HG02981 (cell line): ENCODE measurements around the gene NELL2.

Experiments
- ATAC-seq: cut with Tn5 transposase; IDR thresholded peaks from one replicate; pipeline ENCODE4 v1.9.1; 2021; ENCODE audit warnings: mild to moderate bottlenecking, moderate library complexity; ENCODE audit not compliant: unreplicated experiment

Gene NELL2

DNA sequence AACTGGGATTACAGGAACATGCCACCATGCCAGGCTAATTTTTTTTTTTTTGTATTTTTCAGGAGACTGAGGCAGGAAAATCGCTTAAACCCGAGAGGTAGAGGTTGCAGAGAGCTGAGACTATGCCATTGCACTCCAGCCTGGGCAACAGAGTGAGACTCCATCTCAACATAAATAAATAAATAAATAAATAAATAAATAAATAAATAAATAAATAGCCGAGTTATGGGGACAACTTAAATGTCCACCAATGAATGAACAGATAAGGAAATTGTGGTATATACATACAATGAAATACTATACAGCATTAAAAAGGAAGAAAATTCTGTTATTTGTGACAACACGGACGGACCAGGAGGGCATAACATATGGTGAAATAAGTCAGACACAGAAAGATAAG, 325.7 kb downstream of the NELL2 start:
- no peak for ATAC-seq

DNA sequence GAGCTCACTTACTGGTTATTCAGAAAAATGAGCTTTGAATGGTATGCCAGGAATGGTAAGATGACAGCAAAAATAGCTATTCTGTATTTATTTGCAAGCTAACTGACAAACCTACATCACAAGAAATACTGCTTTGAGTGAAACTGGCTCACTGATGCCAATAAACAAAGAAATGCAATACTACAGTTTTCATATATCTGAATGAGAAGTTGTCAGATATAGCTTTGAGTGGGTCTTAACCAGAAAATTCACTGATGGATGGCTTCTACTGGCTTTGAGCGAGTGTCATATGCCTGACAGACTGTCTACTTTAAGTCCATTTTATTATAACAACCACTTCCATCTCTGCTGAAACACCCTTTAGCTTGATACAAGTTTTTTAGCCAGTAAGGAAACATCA, 330.1 kb downstream of the NELL2 start:
- ATAC-seq, result no peak

DNA sequence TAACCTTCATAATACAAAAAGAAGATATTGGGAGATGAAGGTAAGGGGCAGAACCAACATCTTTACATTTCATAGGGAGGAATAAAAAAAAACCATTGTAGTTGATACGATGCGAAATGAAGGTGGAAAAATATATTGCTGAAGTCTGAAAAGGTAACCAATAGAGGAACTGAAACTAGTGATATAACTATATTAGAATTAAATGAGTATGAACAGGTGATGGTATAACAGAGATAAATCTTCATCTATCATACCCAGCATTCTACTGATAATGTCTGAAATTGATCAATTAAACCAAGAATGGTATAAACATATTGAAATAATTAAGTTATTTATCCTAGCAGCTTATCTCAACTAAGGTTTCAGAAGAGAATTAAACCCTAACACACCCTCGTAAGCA, 332.1 kb downstream of the NELL2 start:
- ATAC-seq, result peak; percentile 53

DNA sequence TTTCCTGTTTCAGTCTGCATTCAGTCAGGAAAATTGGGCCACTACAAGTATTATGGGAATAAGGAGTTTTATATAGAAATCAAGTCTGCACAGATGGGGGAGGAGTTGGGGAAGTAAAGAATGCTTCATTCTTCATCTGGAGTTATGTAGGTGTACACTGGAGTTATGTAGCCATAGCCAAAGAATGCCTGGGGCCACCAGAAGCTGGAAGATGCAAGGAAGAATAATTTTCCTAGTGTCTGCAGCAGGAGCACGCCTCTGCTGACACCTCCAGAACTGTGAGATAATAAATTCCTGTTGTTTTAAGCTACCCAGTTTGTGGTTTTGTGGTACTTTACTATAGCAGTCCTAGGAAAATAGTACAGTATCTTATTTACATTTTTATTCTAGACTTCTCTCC, 333.4 kb downstream of the NELL2 start:
- ATAC-seq, result no peak

DNA sequence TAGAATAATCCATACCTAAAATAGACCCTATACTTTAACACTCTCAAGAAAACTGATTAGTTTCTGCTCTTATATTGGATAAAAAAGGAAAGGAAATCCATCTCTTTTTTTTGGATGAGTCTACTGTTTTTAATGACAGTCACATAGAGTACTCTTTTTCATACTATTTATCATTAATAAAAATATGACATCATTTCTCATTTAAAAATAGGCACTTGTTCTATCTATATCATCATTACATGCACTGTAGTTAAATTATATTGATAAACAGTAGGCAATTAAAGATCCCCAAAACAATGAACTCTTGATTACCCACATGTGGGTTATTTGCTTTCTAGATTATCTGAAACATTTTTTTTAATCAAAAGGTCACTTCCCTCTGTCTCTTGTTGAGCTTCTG, 338.8 kb downstream of the NELL2 start:
- no peak for ATAC-seq

DNA sequence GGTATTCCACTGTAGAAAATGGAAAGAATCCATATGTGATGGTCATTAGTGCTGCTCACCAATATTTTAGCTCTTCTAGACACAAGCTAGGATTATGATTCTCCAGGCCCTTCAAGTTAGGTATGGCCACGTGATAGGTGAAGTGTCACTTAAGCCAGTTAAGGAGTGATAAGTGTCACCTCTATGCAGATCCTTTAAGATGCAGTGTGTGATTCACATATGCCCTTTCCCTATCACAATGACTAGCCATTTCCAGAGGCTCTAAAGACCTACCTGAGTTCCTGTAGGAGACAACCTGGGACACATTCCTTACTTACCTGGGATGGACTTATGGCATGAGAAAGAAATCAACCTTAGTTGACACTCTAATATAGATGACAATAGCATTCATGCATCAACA, 343.2 kb downstream of the NELL2 start:
- no peak for ATAC-seq

DNA sequence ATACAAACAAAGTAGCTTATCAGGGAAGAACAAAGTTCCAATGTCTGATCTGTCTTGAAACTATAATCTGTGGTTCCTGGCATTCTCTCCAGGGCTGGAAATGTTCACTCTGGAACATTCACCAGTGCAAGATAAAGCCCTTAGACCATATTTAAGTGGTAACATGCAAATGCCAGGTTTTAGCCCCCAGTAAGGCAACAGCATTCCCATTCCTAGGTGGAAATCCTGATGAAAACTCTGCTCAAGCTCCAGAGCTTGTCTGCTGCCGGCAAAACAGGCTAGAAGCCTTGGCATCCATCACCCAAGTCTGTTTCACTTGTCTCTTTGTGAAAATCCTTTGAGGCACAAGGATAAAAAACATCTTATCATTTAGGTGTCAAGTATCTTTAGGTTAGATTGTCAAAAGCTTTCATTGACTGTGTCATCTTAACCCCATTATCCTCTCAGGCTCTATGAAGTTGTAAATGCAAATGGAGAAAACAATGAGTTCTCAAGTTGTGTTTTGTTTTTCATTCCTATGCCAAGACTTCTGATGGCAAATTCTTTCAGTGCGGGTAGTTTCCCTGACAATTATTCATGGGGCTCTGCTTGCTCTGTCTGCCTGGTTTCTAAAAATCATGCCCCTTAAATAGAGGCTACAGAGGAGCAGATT, 344.7 kb downstream of the NELL2 start:
- ATAC-seq, result no peak

DNA sequence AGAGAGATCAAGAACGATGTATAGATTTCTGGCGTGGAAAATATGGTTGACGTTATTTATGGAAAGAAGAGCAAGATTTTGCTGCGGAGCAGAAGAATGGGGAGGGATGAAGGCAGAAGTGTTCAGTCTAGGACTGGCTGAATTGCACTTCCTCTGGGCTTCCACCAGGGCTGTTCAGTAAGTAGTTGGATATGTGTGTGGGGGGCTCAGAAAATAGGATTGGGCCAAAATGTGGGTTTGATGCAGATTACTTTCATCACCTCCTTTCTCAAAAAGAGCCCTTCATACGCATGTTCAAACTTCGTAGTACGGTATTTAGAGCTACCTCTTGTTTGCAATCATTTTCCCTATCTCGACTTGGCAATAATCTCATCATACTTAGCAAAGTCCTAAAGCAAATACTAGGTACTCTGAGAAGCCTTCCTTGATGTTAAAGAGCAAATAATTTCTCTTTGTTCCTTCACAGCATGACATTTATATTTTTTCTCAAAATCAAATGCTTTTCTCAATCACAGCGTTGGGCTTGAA, 349.4 kb downstream of the NELL2 start:
- ATAC-seq, result no peak

DNA sequence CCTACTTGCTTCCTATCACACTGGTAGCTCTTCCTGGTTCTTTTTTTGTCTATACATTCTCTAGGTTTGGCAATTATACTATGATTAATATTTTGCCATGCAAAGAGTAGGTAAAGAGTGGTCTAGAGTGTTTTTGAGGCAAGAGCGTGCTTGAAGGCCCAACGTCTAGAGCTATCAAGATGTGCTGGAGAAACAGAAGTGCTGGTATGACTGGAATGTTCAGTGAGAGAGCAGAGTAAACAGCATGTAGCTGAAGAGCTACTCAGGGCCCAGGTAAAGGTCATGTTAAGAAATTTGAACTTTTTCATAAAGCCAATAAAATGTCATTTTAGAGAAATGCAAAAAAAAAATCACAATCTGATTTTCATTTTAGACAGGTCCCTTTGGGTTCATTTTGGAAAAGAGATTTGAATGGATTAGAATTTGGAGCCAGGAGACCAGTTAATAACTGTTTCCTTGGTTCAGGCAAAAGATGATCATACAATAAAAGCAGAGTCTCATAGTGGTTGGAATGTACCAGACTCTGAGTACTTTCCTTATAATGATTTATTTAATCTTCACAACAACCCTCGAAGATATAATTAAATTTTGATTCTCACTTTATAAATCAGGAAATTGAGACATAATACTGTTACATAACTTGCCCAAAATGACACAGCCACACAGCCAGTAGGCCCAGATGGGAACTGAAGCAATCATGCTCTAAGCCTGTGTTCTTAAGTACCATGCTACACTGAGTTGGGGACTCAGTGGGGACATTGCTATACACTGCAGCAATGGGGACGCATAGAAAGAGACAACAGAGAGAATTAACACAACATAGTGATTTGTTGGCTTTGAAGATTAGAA, 350.1 kb downstream of the NELL2 start:
- ATAC-seq, result no peak

DNA sequence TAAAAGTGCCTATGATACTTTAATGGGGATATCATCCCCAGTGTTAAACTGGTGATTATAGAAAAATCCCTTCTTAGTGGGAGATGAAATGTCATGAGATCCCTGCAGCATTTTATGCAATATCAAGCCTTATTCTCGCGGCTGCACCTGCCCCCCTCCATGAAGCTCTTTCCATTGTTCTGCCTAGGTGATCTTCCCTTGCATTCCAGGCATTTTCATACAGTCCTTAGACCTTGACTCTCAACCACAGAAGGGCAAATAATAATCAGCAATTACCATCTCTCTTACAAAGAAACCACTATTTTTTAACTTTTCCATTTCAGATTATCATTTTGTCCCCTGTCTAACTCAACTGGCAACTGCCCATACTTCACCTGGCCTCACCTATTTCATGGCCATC, 352.3 kb downstream of the NELL2 start:
- ATAC-seq, result no peak

DNA sequence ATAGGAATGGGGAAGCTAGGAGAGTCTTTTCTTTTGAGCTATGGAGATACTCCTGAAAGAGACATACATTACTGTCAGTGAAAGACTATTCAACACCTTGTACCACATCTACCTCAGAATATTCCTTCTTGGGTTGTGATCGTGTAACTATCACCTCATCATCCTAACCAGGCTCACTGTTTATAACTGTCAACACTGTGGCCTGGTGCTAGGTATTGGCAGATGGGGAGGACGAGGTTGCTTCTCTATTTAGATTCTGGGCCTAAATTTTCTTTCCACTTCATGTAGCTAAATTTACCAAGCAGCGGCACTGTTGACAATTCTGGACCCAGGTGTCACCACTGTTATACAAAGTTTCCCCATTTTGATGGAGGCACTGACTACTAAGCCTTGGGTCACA, 354.4 kb downstream of the NELL2 start:
- no peak for ATAC-seq

DNA sequence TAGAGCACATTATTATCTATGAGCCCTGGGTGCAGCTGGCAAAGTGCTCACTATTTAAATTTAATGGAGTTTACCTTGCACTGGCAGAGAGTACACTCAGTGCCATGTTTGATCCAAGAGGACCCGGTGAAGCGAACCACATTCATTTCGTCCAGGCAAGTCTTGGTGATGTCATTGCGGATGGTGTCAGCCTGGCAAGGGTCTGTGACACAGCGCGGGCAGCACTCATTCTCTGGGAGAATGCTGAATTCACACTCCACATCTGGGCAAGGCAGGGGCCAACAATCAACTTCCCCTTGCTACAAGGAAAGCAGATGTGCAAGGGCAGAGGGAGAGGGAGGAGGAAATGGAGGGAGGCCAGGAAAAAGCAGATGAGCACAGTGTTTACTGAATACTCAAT, 356.2 kb downstream of the NELL2 start:
- no peak for ATAC-seq

DNA sequence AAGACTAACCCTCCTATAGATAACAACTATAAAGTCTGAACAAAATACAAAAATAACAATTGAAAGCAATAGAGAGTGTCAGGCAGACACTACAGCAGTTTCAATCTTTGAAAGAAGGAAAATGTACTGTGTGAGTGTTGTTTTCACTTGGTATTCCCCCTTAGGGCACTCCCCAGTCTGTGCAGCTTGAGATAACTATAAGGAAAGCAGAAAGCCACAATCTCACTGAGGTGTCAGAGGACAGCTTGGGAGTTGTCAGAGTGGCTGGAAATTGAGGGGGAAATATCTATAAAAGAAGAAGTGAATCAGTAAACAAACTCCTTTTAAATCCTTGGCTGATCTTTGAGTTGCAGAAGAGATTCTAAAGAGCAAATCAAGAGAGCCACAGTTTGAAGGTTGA, 364.8 kb downstream of the NELL2 start:
- ATAC-seq, result no peak

DNA sequence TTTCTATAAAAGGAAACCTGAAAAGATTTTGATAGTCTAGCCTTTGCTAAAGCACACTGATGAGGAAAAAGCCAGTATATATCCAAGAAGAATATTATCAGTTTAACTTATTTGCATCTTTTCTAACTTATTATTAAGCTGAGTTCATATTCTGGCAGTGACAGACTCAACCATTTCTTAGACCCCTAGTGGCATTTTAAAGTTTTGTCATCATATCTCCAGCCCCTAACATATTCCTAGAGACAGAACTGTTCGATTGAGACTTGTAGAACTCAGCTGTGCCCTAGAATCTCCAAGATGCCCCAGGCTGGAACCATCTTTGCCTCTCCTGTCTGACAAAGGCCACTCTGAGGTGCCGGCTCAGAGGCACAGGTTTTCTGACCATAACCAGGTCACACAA, 365.6 kb downstream of the NELL2 start:
- no peak for ATAC-seq

DNA sequence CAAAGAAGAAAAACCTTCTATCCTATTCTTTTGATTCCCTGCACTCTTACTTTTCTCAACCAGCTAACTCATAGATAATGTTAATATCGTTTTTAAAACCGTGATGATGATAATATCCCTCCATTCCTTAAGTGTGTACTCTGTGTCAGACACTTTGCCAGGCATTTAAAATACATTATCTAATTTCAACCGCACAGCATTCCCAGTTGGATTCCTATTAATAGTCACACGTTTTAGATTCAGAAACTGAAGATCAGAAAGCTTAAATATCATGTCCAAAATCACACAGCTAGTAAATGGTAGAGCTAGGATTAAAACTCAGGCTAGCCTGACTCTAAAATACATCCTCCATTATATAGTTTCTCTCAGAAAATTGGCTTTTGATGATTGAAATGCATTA, 366.0 kb downstream of the NELL2 start:
- no peak for ATAC-seq

DNA sequence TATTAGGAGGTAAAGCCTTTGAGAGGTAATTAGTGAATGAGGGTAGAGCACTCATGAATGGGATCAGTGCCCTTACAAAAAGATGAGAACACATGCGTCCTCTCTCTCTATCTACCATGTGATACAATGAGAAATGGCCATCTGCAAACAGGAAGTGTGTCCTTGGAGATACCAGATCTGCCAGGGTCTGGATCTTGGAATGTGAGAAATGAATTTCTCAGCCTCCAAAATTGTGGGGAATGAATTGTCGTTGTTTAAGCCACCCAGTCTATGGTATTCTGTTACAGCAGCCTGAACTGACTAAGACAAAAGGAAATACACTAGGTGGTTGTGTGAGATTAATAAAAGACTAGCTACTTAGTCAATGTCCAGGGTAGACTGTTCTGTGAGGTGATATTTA, 366.6 kb downstream of the NELL2 start:
- ATAC-seq, result no peak

DNA sequence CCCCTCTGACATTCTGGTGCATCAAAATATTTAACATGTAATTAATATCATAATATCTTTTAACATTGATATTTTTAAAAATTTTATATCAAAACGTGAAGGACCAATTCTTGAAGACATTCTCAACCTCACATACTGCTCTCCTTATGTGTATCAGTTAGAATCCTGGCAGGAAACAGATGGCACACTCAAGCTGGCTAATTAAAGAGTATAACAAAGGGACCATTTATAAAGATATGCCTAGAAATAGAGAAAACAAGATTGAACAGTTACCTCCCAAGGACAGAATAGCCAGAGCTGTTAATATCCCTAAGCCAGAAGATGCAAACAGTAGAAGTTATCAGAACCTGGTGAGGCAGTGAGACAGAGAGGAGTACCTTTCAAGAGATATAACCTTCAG, 368.7 kb downstream of the NELL2 start:
- no peak for ATAC-seq

DNA sequence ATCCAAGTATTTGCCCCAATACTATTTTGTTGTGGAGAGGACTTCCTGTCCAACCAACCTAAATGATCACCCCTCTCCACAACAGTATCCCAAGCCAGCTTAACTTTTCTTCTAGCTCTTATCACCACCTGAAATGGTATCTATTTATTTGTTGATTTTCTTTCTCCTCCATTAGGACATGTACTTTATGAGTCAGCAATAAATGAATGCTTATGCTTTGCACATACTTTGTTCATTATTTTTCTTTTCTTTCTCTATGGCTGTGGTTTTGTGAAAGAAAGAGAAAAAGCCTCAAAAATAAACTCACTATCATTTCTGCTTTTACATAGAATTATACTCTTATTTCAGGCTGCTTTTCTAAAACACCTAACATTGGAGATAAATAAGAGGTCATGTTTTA, 371.3 kb downstream of the NELL2 start:
- no peak for ATAC-seq

DNA sequence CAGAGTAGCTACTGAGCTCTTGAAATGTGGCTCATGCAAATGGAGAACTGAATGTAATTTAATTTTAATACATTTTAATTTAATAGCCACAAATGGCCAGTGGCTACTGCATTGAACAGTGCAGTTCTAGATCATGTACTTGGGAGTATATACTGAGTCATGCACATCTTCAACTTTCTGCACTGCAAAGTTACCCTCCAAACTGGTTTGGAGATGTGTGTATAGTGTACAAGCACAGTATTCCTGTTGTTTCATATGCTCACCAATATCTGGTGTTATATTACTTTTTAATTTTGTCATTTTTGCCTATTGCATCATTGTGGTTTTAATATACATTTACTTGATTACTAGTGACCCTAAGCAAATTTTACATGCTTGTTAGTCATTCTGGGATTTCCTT, 372.8 kb downstream of the NELL2 start:
- no peak for ATAC-seq

DNA sequence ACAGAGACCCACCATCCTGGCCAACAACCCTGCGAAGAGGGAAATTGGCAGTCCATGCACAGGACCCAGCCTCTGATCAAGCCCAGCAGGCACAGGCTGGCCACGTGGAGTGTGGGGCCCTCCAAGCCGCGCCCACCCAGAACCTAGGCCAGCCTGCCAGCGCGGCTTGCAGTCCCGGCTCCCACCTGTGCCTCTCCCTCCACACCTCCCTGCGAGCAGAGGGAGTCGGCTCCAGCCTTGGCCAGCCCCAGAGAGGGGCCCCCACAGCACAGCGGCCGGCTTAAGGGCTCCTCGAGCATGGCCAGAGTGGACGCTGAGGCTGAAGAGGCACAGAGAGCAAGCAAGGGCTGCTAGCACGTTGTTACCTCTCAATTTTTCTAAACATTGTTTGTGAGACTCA, 373.4 kb downstream of the NELL2 start:
- ATAC-seq, result no peak

DNA sequence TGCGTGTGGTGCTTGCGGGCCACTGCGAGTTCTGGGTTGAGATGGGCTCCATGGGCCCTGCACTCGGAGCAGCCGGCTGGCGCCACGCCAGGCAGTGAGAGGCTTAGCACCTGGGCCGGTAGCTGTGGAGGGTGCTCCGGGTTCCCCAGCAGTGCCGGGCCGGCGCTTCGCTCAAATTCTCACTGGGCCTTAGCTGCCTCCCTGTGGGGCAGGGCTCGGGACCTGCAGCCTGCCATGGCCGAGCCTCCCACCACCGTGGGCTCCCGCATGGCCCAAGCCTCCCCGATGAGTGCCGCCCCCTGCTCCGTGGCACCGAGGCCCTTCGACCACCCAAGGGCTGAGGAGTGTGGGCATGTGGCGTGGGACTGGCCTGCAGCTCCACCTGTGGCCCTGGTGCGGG, 375.7 kb downstream of the NELL2 start:
- no peak for ATAC-seq

DNA sequence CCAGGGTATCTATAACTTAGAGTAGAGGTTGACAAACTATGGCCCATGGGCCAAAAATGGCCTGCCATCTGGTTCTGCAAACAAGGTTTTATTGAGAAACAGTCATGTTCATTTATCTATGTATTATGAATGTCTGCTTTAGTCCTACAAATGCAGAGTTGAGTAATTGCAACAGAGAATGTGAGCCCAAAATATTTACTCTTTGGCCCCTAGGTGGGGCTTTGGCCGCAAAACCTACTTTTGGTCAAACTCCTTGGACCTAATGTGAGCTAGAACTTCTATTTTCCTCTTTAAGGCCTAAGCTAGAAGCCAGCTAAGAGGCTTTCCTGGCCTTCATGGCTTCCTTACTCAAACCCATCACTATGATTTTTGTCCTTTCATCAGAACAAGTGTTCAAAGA, 379.1 kb downstream of the NELL2 start:
- no peak for ATAC-seq
